Stomach (tissue), 4 donors: ENCODE results near the gene RPL4.

Experiments used
- POLR2A ChIP-seq, 4 donors: fragments of 450-650 bp; IDR thresholded peaks; one replicate each; pipeline ENCODE4 v1.6.1; 2016; ENCODE audit warnings: antibody characterized with exemption in 4 of 4, control low read depth in 2 of 4, mild to moderate bottlenecking in 1 of 4, moderate library complexity in 1 of 4
- TF ChIP-seq, protein P1 (sequence below), 7 experiments: fragments of 450-650 bp in 4 of 7; fragments of 200-600 bp in 3 of 7; sonication (generic) in 3 of 7; IDR thresholded peaks; one replicate each; pipeline ENCODE4 v1.5.1; 2016 to 2019; ENCODE audit warnings: antibody characterized with exemption in 7 of 7, control low read depth in 2 of 7, mild to moderate bottlenecking in 1 of 7

DNA sequence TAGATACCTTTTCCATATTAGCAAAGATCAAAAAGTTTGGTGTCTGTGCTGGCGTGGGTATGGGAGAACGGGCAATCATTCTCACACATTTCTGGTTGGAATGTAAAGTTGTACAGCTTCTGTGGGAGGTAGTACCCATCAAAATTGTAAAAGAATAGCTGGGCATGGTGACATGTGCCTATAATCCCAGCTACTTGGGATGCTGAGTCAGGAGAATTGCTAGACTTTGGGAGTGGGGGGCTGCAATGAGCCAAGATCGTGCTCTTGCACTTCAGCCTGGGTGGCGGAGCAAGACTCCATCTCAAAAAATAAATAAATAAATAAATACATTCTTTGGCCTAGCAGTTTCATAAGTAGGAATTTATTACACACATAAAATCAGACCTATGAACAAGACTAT, 38.2 kb upstream of the RPL4 start:
- TF ChIP-seq, protein P1, sequence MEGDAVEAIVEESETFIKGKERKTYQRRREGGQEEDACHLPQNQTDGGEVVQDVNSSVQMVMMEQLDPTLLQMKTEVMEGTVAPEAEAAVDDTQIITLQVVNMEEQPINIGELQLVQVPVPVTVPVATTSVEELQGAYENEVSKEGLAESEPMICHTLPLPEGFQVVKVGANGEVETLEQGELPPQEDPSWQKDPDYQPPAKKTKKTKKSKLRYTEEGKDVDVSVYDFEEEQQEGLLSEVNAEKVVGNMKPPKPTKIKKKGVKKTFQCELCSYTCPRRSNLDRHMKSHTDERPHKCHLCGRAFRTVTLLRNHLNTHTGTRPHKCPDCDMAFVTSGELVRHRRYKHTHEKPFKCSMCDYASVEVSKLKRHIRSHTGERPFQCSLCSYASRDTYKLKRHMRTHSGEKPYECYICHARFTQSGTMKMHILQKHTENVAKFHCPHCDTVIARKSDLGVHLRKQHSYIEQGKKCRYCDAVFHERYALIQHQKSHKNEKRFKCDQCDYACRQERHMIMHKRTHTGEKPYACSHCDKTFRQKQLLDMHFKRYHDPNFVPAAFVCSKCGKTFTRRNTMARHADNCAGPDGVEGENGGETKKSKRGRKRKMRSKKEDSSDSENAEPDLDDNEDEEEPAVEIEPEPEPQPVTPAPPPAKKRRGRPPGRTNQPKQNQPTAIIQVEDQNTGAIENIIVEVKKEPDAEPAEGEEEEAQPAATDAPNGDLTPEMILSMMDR (IDR thresholded peaks at IDR 0.05) = no peak
- TF ChIP-seq POLR2A (IDR thresholded peaks at IDR 0.05) = no peak
